Epidermal melanocyte (primary cell): Measurements from ENCODE around the gene ASTL.

Source experiments
- DNase-seq: peaks from one replicate; pipeline ENCODE4 v3.0.0; 2011; ENCODE audit warnings: low spot score; ENCODE audit not compliant: insufficient read length

The ASTL gene

GRCh38 chr2:96159084-96159830, 21.0 kb upstream of the ASTL start:
- DNase-seq: no peak

GRCh38 chr2:96158554-96158940, 20.2 kb upstream of the ASTL start:
- no peak for DNase-seq

GRCh38 chr2:96157649-96158553, 19.6 kb upstream of the ASTL start:
- DNase-seq: no peak

GRCh38 chr2:96156926-96157648, 18.8 kb upstream of the ASTL start:
- DNase-seq: no peak

- DNase-seq: no peak
These were observed 17.9 kb upstream of the ASTL start for GRCh38 chr2:96156011-96156820.

GRCh38 chr2:96154506-96155380, 16.4 kb upstream of the ASTL start:
- DNase-seq: no peak

GRCh38 chr2:96153991-96154431, 15.7 kb upstream of the ASTL start:
- DNase-seq: no peak

- no peak for DNase-seq
These were observed 15.0 kb upstream of the ASTL start for GRCh38 chr2:96153291-96153713.

- no peak for DNase-seq
These were observed 14.2 kb upstream of the ASTL start for GRCh38 chr2:96152304-96153161.

GRCh38 chr2:96151595-96152303, 13.4 kb upstream of the ASTL start:
- DNase-seq: no peak

- no peak for DNase-seq
These were observed 12.7 kb upstream of the ASTL start for GRCh38 chr2:96150791-96151594.

GRCh38 chr2:96150007-96150640, 11.8 kb upstream of the ASTL start:
- no peak for DNase-seq

- no peak for DNase-seq
These were observed 10.3 kb upstream of the ASTL start for GRCh38 chr2:96148410-96149217.

- no peak for DNase-seq
These were observed 9.4 kb upstream of the ASTL start for GRCh38 chr2:96147593-96148201.

- no peak for DNase-seq
These were observed 8.7 kb upstream of the ASTL start for GRCh38 chr2:96146881-96147592.
